Neural cell (in vitro differentiated cells): ENCODE data around the gene RASGRP4. TPM values are rescaled to one million over a fixed set of nuclear protein-coding genes. Genes with fewer than 3 reads are reported as not detected.

Experiments
- H2AFZ ChIP-seq: fragments of 200-600, 300-800 bp; sonication (generic), shearing (Covaris generic); 2 replicates; pipeline ENCODE4 v1.6.0; 2014; ENCODE audit warnings: low read depth, mild to moderate bottlenecking, antibody characterized with exemption, low read length, moderate library complexity
- H3F3A ChIP-seq: fragments of 200-600 bp; shearing (Covaris generic); 2 replicates; pipeline ENCODE4 v1.6.1; 2016; ENCODE audit warnings: mild to moderate bottlenecking, moderate library complexity, mixed read lengths, antibody characterized with exemption, low read length; ENCODE audit not compliant: insufficient read depth, poor library complexity, severe bottlenecking
- H3K27ac ChIP-seq: fragments of 200-600, 300-800 bp; sonication (generic), shearing (Covaris generic); 2 replicates; pipeline ENCODE4 v1.5.1; 2014; ENCODE audit warnings: mild to moderate bottlenecking, low read length, moderate library complexity
- H3K27me3 ChIP-seq: fragments of 300-800, 200-600 bp; sonication (generic), shearing (Covaris generic); 2 replicates; pipeline ENCODE4 v1.6.0; 2014; ENCODE audit warnings: mild to moderate bottlenecking, low read depth, low read length, moderate library complexity; ENCODE audit not compliant: insufficient read depth
- H3K36me3 ChIP-seq: fragments of 300-800, 200-600 bp; sonication (generic), shearing (Covaris generic); 2 replicates; pipeline ENCODE4 v1.5.1; 2014; ENCODE audit warnings: mild to moderate bottlenecking, antibody characterized with exemption, low read length, moderate library complexity; ENCODE audit not compliant: insufficient read depth
- H3K4me2 ChIP-seq: fragments of 300-800, 200-600 bp; sonication (generic), shearing (Covaris generic); 2 replicates; pipeline ENCODE4 v1.6.0; 2014; ENCODE audit warnings: mild to moderate bottlenecking, low read length
- H3K4me3 ChIP-seq: fragments of 300-800, 200-600 bp; sonication (generic), shearing (Covaris generic); 2 replicates; pipeline ENCODE4 v1.5.1; 2014; ENCODE audit warnings: mild to moderate bottlenecking, low read length, moderate library complexity
- H3K79me2 ChIP-seq: fragments of 200-600 bp; shearing (Covaris generic); replicated peaks from 2 replicates; pipeline ENCODE4 v1.6.0; 2014; ENCODE audit warnings: mild to moderate bottlenecking, low read length, moderate library complexity; ENCODE audit not compliant: insufficient read depth
- H3K9ac ChIP-seq: fragments of 300-800, 200-600 bp; sonication (generic), shearing (Covaris generic); 2 replicates; pipeline ENCODE4 v1.6.1; 2016; ENCODE audit warnings: mild to moderate bottlenecking, low read length, mixed read lengths
- H3K9me2 ChIP-seq: fragments of 200-600 bp; shearing (Covaris generic); 2 replicates; pipeline ENCODE4 v1.6.1; 2016; ENCODE audit warnings: mild to moderate bottlenecking, low read length, mixed read lengths; ENCODE audit not compliant: insufficient read depth
- H3K9me3 ChIP-seq: fragments of 200-600, 300-800 bp; sonication (generic), shearing (Covaris generic); 2 replicates; pipeline ENCODE4 v1.6.1; 2016; ENCODE audit warnings: mild to moderate bottlenecking, mixed run types, low read length, moderate library complexity, mixed read lengths
- H4K20me1 ChIP-seq: fragments of 200-600 bp; shearing (Covaris generic); 2 replicates; pipeline ENCODE4 v1.6.1; 2016; ENCODE audit warnings: mild to moderate bottlenecking, mixed run types; ENCODE audit not compliant: insufficient read depth
- CTCF ChIP-seq: fragments of 450-650 bp; IDR thresholded peaks from 2 replicates; pipeline ENCODE4 v1.5.1; 2014; ENCODE audit warnings: antibody characterized with exemption, mild to moderate bottlenecking, moderate library complexity; ENCODE audit not compliant: poor library complexity, severe bottlenecking
- EP300 ChIP-seq: fragments of 450-650 bp; conservative IDR thresholded peaks from 2 replicates; pipeline ENCODE4 v1.6.1; 2014; ENCODE audit warnings: antibody characterized with exemption, mild to moderate bottlenecking, moderate library complexity; ENCODE audit not compliant: poor library complexity, severe bottlenecking
- EZH2 ChIP-seq: fragments of 200-600, 300-800 bp; shearing (Covaris generic), sonication (generic); IDR thresholded peaks from 2 replicates; pipeline ENCODE4 v1.6.1; 2014; ENCODE audit warnings: antibody characterized with exemption, low read length, borderline replicate concordance, mild to moderate bottlenecking; ENCODE audit not compliant: insufficient read depth, poor library complexity, severe bottlenecking
- MXI1 ChIP-seq: fragments of 450-650 bp; conservative IDR thresholded peaks from 2 replicates; pipeline ENCODE4 v1.6.1; 2014; ENCODE audit warnings: antibody characterized with exemption, mild to moderate bottlenecking; ENCODE audit not compliant: poor library complexity, severe bottlenecking
- POLR2AphosphoS5 ChIP-seq: IDR thresholded peaks from 2 replicates; pipeline ENCODE4 v1.6.1; 2012
- RAD21 ChIP-seq: fragments of 450-650 bp; conservative IDR thresholded peaks from 2 replicates; pipeline ENCODE4 v1.6.1; 2014; ENCODE audit warnings: antibody characterized with exemption, mild to moderate bottlenecking, moderate library complexity
- REST ChIP-seq: IDR thresholded peaks from 2 replicates; pipeline ENCODE4 v1.6.1; 2012; ENCODE audit warnings: borderline replicate concordance
- SMC3 ChIP-seq: fragments of 450-650 bp; conservative IDR thresholded peaks from 2 replicates; pipeline ENCODE4 v1.6.1; 2014; ENCODE audit warnings: antibody characterized with exemption, mild to moderate bottlenecking, moderate library complexity; ENCODE audit not compliant: poor library complexity
- TAF1 ChIP-seq: IDR thresholded peaks from 2 replicates; pipeline ENCODE4 v1.6.1; 2012; ENCODE audit warnings: low read depth
- polyA plus RNA-seq: library from polyadenylated mRNA; depleted of rRNA; stranded (reverse); fragments of >200 nt; gene quantifications from 2 replicates; pipeline ENCODE4 v1.2.3, GENCODE V29; 2014

The RASGRP4 gene
- polyA plus RNA-seq, 1 donor from 2014 or later = not detected

- H3K4me2 ChIP-seq = no peak overlapping the region
- no peak overlapping the region for H3K4me3 ChIP-seq
- no peak overlapping the region for H3K27ac ChIP-seq
- no peaks in the 10 kb centered on the region for H3K36me3 ChIP-seq
- no peaks in the 10 kb centered on the region for H4K20me1 ChIP-seq
- H3K9ac ChIP-seq = no peak overlapping the region
- no peaks in the 10 kb centered on the region for H3F3A ChIP-seq
- no peaks in the 10 kb centered on the region for H3K79me2 ChIP-seq
- TF ChIP-seq SMC3 = no peak
- no peak for TF ChIP-seq POLR2AphosphoS5
- no peak for TF ChIP-seq EP300
- no peak for TF ChIP-seq REST
- TF ChIP-seq RAD21 = no peak
- TF ChIP-seq TAF1 = no peak
- TF ChIP-seq MXI1 = no peak
- TF ChIP-seq EZH2 = no peak
- no peak for TF ChIP-seq CTCF
- no peak overlapping the region for H2AFZ ChIP-seq
- no peaks in the 10 kb centered on the region for H3K9me2 ChIP-seq
- no peaks in the 10 kb centered on the region for H3K27me3 ChIP-seq
- no peaks in the 10 kb centered on the region for H3K9me3 ChIP-seq
Observed at GRCh38 chr19:38383184-38383583, 42.8 kb downstream of the RASGRP4 start.

GRCh38 chr19:38381138-38381537 is 44.9 kb downstream of the RASGRP4 start:
- H3K9ac ChIP-seq = no peak overlapping the region

More at GRCh38 chr19:38381138-38381537, 44.9 kb downstream of the RASGRP4 start:
- Histone ChIP-seq H3K9me2 (no peaks in the 10 kb centered on the region), H2AFZ (no peak overlapping the region), H4K20me1 (no peaks in the 10 kb centered on the region), H3F3A (no peaks in the 10 kb centered on the region), H3K4me2 (no peak overlapping the region), H3K4me3 (no peak overlapping the region), H3K9me3 (no peaks in the 10 kb centered on the region), H3K27me3 (no peaks in the 10 kb centered on the region), H3K27ac (no peak overlapping the region), H3K79me2 (peaks cover 9% of the 10 kb centered on the region), H3K36me3 (no peaks in the 10 kb centered on the region)
- TF ChIP-seq CTCF = no peak
- no peak for TF ChIP-seq EP300
- TF ChIP-seq EZH2 = no peak
- no peak for TF ChIP-seq RAD21
- no peak for TF ChIP-seq SMC3
- TF ChIP-seq POLR2AphosphoS5 = no peak
- no peak for TF ChIP-seq MXI1
- no peak for TF ChIP-seq REST
- no peak for TF ChIP-seq TAF1
